GM23248 (cell line): ENCODE data around the gene TMEM154. TPM values are rescaled to one million over a fixed set of nuclear protein-coding genes. Genes with fewer than 3 reads are reported as not detected.

Experiments used
- DNase-seq: peaks from one replicate; pipeline ENCODE4 v3.0.0-alpha.2; 2015
- H2AFZ ChIP-seq: fragments of 200-600 bp; sonication (generic); 2 replicates; pipeline ENCODE4 v1.6.1; 2016; ENCODE audit warnings: antibody characterized with exemption
- H3F3A ChIP-seq: fragments of 200-600 bp; sonication (generic); 2 replicates; pipeline ENCODE4 v1.6.1; 2016; ENCODE audit warnings: mild to moderate bottlenecking, antibody characterized with exemption, mixed run types; ENCODE audit not compliant: insufficient read depth
- H3K27ac ChIP-seq: fragments of 200-600 bp; sonication (generic); 2 replicates; pipeline ENCODE4 v1.5.1; 2016; ENCODE audit warnings: mild to moderate bottlenecking
- H3K27me3 ChIP-seq: fragments of 200-600 bp; sonication (generic); replicated peaks from 2 replicates; pipeline ENCODE4 v1.6.1; 2016; ENCODE audit warnings: mild to moderate bottlenecking; ENCODE audit not compliant: insufficient read depth
- H3K36me3 ChIP-seq: fragments of 200-600 bp; sonication (generic); 2 replicates; pipeline ENCODE4 v1.6.1; 2016; ENCODE audit warnings: low read depth, mild to moderate bottlenecking
- H3K4me1 ChIP-seq: fragments of 200-600 bp; sonication (generic); 2 replicates; pipeline ENCODE4 v1.6.1; 2016; ENCODE audit warnings: mild to moderate bottlenecking; ENCODE audit not compliant: insufficient read depth
- H3K4me2 ChIP-seq: fragments of 200-600 bp; sonication (generic); one replicate; pipeline ENCODE4 v1.6.1; 2016; ENCODE audit warnings: mild to moderate bottlenecking; ENCODE audit not compliant: unreplicated experiment
- H3K4me3 ChIP-seq: fragments of 200-600 bp; sonication (generic); 2 replicates; pipeline ENCODE4 v1.5.1; 2016; ENCODE audit warnings: mild to moderate bottlenecking
- H3K79me2 ChIP-seq: fragments of 200-600 bp; sonication (generic); 2 replicates; pipeline ENCODE4 v1.6.1; 2016; ENCODE audit warnings: mild to moderate bottlenecking; ENCODE audit not compliant: insufficient read depth
- H3K9ac ChIP-seq: fragments of 200-600 bp; sonication (generic); 2 replicates; pipeline ENCODE4 v1.6.1; 2016; ENCODE audit warnings: mild to moderate bottlenecking
- H3K9me2 ChIP-seq: fragments of 200-600 bp; sonication (generic); 2 replicates; pipeline ENCODE4 v1.6.1; 2016; ENCODE audit warnings: mixed run types, mild to moderate bottlenecking, moderate library complexity; ENCODE audit not compliant: insufficient read depth
- H3K9me3 ChIP-seq: fragments of 200-600 bp; sonication (generic); one replicate; pipeline ENCODE4 v1.6.1; 2017; ENCODE audit warnings: low read depth
- H4K20me1 ChIP-seq: fragments of 200-600 bp; sonication (generic); 2 replicates; pipeline ENCODE4 v1.6.0; 2016; ENCODE audit not compliant: insufficient read depth
- EZH2 ChIP-seq: fragments of 200-600 bp; sonication (generic); IDR thresholded peaks from 2 replicates; pipeline ENCODE4 v1.6.1; 2018; ENCODE audit warnings: antibody characterized with exemption, mild to moderate bottlenecking; ENCODE audit not compliant: insufficient read depth, poor library complexity, severe bottlenecking
- EZH2phosphoT487 ChIP-seq: fragments of 200-600 bp; sonication (generic); IDR thresholded peaks from 2 replicates; pipeline ENCODE4 v1.6.1; 2018; ENCODE audit warnings: antibody characterized with exemption, moderate library complexity, mild to moderate bottlenecking, low read depth; ENCODE audit not compliant: insufficient read depth
- WGBS, 2 experiments: methylation state at CpG; one replicate each; pipeline ENCODE4 v1.1.6; 2015 to 2017; ENCODE audit warnings: low lambda C conversion rate in 2 of 2, low coverage in 1 of 2; ENCODE audit errors: missing lambda C conversion rate in 2 of 2; 5-methylcytosine and 5-hydroxymethylcytosine counted together
- in situ Hi-C: fragments of 300-500 bp; cut with MboI; formaldehyde crosslinking; loops from 2 replicates; pipeline ENCODE4 v1.15.0; 2020
- polyA plus RNA-seq: library from polyadenylated mRNA; unstranded; fragments of >200 nt; fragmentation: Nextera tagmentation; extraction: Ambion mirVana; gene quantifications from 2 replicates; pipeline ENCODE4 v1.2.1, GENCODE V29; 2016
- total RNA-seq: library from RNA; depleted of rRNA; stranded (reverse); fragments of >200 nt; shearing (Covaris generic); gene quantifications from 2 replicates; pipeline ENCODE4 v1.2.3, GENCODE V29; 2014

The TMEM154 gene
- total and polyA plus RNA-seq, 2 experiments from 2014 or later: 11.9 to 17.3 TPM

- Histone ChIP-seq H3K4me3 (no peak overlapping the region), H3K9me3 (no peaks in the 10 kb centered on the region), H4K20me1 (no peaks in the 10 kb centered on the region), H3K27me3 (no peaks in the 10 kb centered on the region), H2AFZ (no peak overlapping the region), H3K79me2 (no peaks in the 10 kb centered on the region), H3F3A (no peaks in the 10 kb centered on the region), H3K36me3 (no peaks in the 10 kb centered on the region), H3K9ac (no peak overlapping the region), H3K4me2 (no peak overlapping the region), H3K9me2 (no peaks in the 10 kb centered on the region), H3K4me1 (no peaks in the 10 kb centered on the region), H3K27ac (no peak overlapping the region)
- WGBS, 2 experiments: 96 to 100% methylated on average over 3 of the region's 3 CpGs
- TF ChIP-seq EZH2phosphoT487: no peak
- TF ChIP-seq EZH2: no peak
- no peak for DNase-seq
- in situ Hi-C loops: no loop called here
Observed at GRCh38 chr4:152646221-152646620, 33.6 kb downstream of the TMEM154 start.

GRCh38 chr4:152644130-152644529 is 35.7 kb downstream of the TMEM154 start:
- no peak overlapping the region for H3K4me3 ChIP-seq
- H3K9me2 ChIP-seq: no peaks in the 10 kb centered on the region
- no peaks in the 10 kb centered on the region for H3K79me2 ChIP-seq
- H3K27ac ChIP-seq: no peak overlapping the region
- no peak overlapping the region for H3K4me2 ChIP-seq
- no peaks in the 10 kb centered on the region for H4K20me1 ChIP-seq
- no peaks in the 10 kb centered on the region for H3F3A ChIP-seq
- no peak for TF ChIP-seq EZH2
- TF ChIP-seq EZH2phosphoT487: no peak
- H3K36me3 ChIP-seq: no peaks in the 10 kb centered on the region
- in situ Hi-C loops: no loop called here
- DNase-seq: no peak
- H3K27me3 ChIP-seq: no peaks in the 10 kb centered on the region
- H2AFZ ChIP-seq: no peak overlapping the region
- no peak overlapping the region for H3K9ac ChIP-seq
- H3K4me1 ChIP-seq: no peaks in the 10 kb centered on the region
- no peaks in the 10 kb centered on the region for H3K9me3 ChIP-seq
- 42 to 44% methylated on average over 4 of the region's 4 CpGs for WGBS, 2 experiments

GRCh38 chr4:152643153-152644035 is 36.4 kb downstream of the TMEM154 start:
- H3K36me3 ChIP-seq: no peaks in the 10 kb centered on the region
- H3K27ac ChIP-seq: no peak overlapping the region
- 87 to 88% methylated on average over 8 of the region's 8 CpGs for WGBS, 2 experiments
- no peak overlapping the region for H3K9ac ChIP-seq
- H3K4me2 ChIP-seq: no peak overlapping the region
- no peaks in the 10 kb centered on the region for H4K20me1 ChIP-seq
- no peak for DNase-seq
- no peak overlapping the region for H3K4me3 ChIP-seq
- no peaks in the 10 kb centered on the region for H3K4me1 ChIP-seq
- H3K9me2 ChIP-seq: no peaks in the 10 kb centered on the region
- TF ChIP-seq EZH2phosphoT487 (no peak), EZH2 (no peak)
- H3K9me3 ChIP-seq: no peaks in the 10 kb centered on the region
- in situ Hi-C loops: no loop called here
- no peaks in the 10 kb centered on the region for H3K27me3 ChIP-seq
- no peaks in the 10 kb centered on the region for H3F3A ChIP-seq
- no peak overlapping the region for H2AFZ ChIP-seq
- H3K79me2 ChIP-seq: no peaks in the 10 kb centered on the region

- no peaks in the 10 kb centered on the region for H3F3A ChIP-seq
- peak; percentile 53 for DNase-seq
- H3K27me3 ChIP-seq: no peaks in the 10 kb centered on the region
- H4K20me1 ChIP-seq: no peaks in the 10 kb centered on the region
- H3K9me3 ChIP-seq: no peaks in the 10 kb centered on the region
- H3K4me1 ChIP-seq: no peaks in the 10 kb centered on the region
- H2AFZ ChIP-seq: peak overlapping the region; percentile 53; the same call in 1 of the 2 replicates
- in situ Hi-C loops: no loop called here
- no peak overlapping the region for H3K9ac ChIP-seq
- no peaks in the 10 kb centered on the region for H3K79me2 ChIP-seq
- no peak overlapping the region for H3K4me2 ChIP-seq
- no peaks in the 10 kb centered on the region for H3K36me3 ChIP-seq
- no peak overlapping the region for H3K27ac ChIP-seq
- TF ChIP-seq EZH2phosphoT487 (no peak), EZH2 (no peak)
- H3K4me3 ChIP-seq: no peak overlapping the region
- no peaks in the 10 kb centered on the region for H3K9me2 ChIP-seq
- 48 to 51% methylated on average over 8 of the region's 8 CpGs for WGBS, 2 experiments
Observed at GRCh38 chr4:152640058-152640921, 39.5 kb downstream of the TMEM154 start.
